Measurements from ENCODE around the gene ZNF678. TPM values are rescaled to one million over a fixed set of nuclear protein-coding genes. Genes with fewer than 3 reads are reported as not detected.
"Not testable (repeated sequence)": the region's sequence is repeated elsewhere in the genome, so short reads cannot be mapped to it uniquely, and the experiment has no call there.

The ZNF678 gene
- total RNA-seq, 4 donors from 2014 or later: 8.4 to 15.3 (median 11.6) TPM

DNA sequence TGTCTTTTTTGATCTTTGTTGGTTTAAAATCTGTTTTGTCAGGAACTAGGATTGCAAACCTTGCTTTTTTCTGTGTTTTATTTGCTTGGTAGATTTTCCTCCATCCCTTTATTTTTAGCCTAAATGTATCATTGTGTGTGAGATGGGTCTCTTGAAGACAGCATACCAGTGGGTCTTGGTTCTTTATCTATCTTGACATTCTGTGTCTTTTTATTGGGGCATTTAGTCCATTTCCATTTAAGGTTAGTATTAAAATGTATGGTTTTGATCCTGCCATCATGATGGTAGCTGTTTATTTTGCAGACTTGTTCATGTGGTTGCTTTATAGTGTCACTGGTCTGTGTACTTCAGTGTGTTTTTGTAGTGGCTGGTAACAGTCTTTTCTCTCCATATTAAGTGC, 14.1 kb downstream of the ZNF678 start:
- TF ChIP-seq POLR2A (IDR thresholded peaks at IDR 0.05) (no peak), CTCF (IDR thresholded peaks at IDR 0.05) (no peak), EP300 (IDR thresholded peaks at IDR 0.05) (no peak)
- Histone ChIP-seq H3K36me3 (peaks cover 0 to under 1% (median 0%) of the 10 kb centered on the region in 3 donors), H3K9me3 (peaks cover 0 to 21% (median 3%) of the 10 kb centered on the region in 4 donors), H3K4me3 (no peak overlapping the region), H3K27ac (no peak overlapping the region), H3K4me1 (peaks cover 0 to 4% (median 0%) of the 10 kb centered on the region in 4 donors), H3K27me3 (no peaks in the 10 kb centered on the region)
- DNase-seq (ENCODE audit: low spot score in 2 of 2): no peak

GRCh38 chr1:227583354-227583753, 20.0 kb downstream of the ZNF678 start:
- peaks cover 0 to 29% (median 0%) of the 10 kb centered on the region in 4 donors for H3K9me3 ChIP-seq
- no peak for DNase-seq (ENCODE audit: low spot score in 2 of 2)
- H3K4me1 ChIP-seq: peaks cover 0 to 4% (median 0%) of the 10 kb centered on the region in 4 donors
- 92 to 100% methylated on average over 2 of the region's 2 CpGs for WGBS, 2 donors
- TF ChIP-seq POLR2A (IDR thresholded peaks at IDR 0.05) (no peak), CTCF (IDR thresholded peaks at IDR 0.05) (no peak), EP300 (IDR thresholded peaks at IDR 0.05) (no peak)
- H3K4me3 ChIP-seq: no peak overlapping the region
- peaks cover 0 to 36% (median 0%) of the 10 kb centered on the region in 3 donors for H3K36me3 ChIP-seq
- H3K27me3 ChIP-seq: no peaks in the 10 kb centered on the region
- H3K27ac ChIP-seq: no peak overlapping the region

DNA sequence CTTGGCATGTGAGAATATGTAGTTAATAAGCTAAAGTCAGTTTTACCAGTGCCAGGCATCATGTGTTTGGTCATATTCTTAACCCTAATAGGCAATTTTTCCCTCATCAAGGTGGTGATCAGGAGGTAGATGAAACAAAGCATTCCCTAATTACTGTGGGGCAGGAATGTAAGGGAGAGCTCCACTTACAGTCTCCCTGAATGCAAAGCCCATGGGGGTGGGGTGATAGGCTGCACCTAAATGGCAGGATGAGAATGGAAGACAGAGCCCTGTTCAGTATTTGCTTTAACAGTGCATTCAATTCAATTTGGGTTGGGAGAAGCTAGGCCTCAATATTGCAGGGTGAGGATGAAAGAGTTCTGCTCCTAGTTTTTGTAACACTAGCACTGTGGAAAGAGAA, 23.4 kb downstream of the ZNF678 start:
- no peak for DNase-seq (ENCODE audit: low spot score in 2 of 2)
- no peak overlapping the region for H3K4me3 ChIP-seq
- no peaks in the 10 kb centered on the region for H3K27me3 ChIP-seq
- TF ChIP-seq POLR2A (IDR thresholded peaks at IDR 0.05): no peak
- no peak for TF ChIP-seq CTCF (IDR thresholded peaks at IDR 0.05)
- TF ChIP-seq EP300 (IDR thresholded peaks at IDR 0.05): no peak
- H3K9me3 ChIP-seq: peaks cover 0 to 46% (median 4%) of the 10 kb centered on the region in 4 donors
- H3K4me1 ChIP-seq: no peaks in the 10 kb centered on the region
- H3K27ac ChIP-seq: no peak overlapping the region
- peaks cover 0 to 63% (median 0%) of the 10 kb centered on the region in 3 donors for H3K36me3 ChIP-seq

DNA sequence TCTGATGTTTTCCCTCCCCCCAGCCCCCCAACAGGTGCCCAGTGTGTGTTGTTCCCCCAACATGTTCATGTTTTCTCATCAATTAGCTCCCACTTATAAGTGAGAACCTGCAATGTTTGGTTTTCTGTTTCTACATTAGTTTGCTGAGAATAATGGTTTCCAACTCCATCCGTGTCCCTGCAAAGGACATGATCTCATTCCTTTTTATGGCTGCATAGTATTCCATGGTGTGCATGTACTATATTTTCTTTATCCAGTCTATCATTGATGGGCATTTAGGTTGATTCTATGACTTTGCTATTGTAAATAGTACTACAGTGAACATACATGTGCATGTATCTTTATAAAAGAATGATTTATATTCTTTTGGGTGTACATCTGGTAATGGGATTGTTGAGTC, 24.6 kb downstream of the ZNF678 start:
- peaks cover 0 to 46% (median 4%) of the 10 kb centered on the region in 4 donors for H3K9me3 ChIP-seq
- no peak for TF ChIP-seq CTCF (IDR thresholded peaks at IDR 0.05)
- TF ChIP-seq EP300 (IDR thresholded peaks at IDR 0.05): no peak
- TF ChIP-seq POLR2A (IDR thresholded peaks at IDR 0.05): no peak
- H3K4me3 ChIP-seq: no peak overlapping the region
- H3K4me1 ChIP-seq: no peaks in the 10 kb centered on the region
- no peak for DNase-seq (ENCODE audit: low spot score in 2 of 2)
- H3K27me3 ChIP-seq: no peaks in the 10 kb centered on the region
- H3K36me3 ChIP-seq: peaks cover 0 to 73% (median 4%) of the 10 kb centered on the region in 3 donors
- WGBS, 2 donors: 91 to 96% methylated on average over 1 of the region's 1 CpG
- H3K27ac ChIP-seq: no peak overlapping the region

DNA sequence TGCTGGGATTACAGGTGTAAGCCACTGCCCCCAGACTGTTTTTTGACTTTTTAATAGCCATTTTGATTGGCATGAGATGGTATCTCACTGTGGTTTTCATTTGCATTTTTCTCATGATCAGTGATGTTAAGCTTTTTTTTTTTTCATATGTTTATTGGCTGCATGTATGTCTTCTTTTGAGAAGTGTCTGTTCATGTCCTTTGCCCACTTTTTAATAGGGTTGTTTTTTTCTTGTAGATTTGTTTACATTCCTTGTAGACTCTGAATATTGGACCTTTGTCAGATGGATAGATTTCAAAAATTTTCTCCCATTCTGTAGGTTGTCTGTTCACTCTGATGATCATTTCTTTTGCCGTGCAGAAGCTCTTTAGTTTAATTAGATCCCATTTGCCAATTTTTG, 25.4 kb downstream of the ZNF678 start:
- not testable (repeated sequence) for H3K4me1 ChIP-seq; DNase-seq (ENCODE audit: low spot score in 2 of 2); H3K27me3 ChIP-seq; H3K4me3 ChIP-seq; H3K27ac ChIP-seq
- WGBS, 2 donors: 95 to 98% methylated on average over 1 of the region's 1 CpG
- Histone ChIP-seq H3K9me3 (peaks cover 0 to 46% (median 4%) of the 10 kb centered on the region in 4 donors), H3K36me3 (peaks cover 0 to 75% (median 5%) of the 10 kb centered on the region in 3 donors)

- H3K36me3 ChIP-seq: peaks cover 0 to 73% (median 5%) of the 10 kb centered on the region in 3 donors
- not testable (repeated sequence) for H3K4me3 ChIP-seq; H3K27ac ChIP-seq; H3K4me1 ChIP-seq; H3K27me3 ChIP-seq; DNase-seq (ENCODE audit: low spot score in 2 of 2)
- peaks cover 0 to 46% (median 4%) of the 10 kb centered on the region in 4 donors for H3K9me3 ChIP-seq
- 98 to 99% methylated on average over 4 of the region's 4 CpGs for WGBS, 2 donors
Observed at GRCh38 chr1:227589777-227590176, 26.4 kb downstream of the ZNF678 start.

GRCh38 chr1:227596222-227596621, 32.9 kb downstream of the ZNF678 start:
- 88 to 98% methylated on average over 6 of the region's 6 CpGs for WGBS, 2 donors
- Histone ChIP-seq H3K9me3 (peaks cover 0 to 48% (median 2%) of the 10 kb centered on the region in 4 donors), H3K36me3 (peaks cover 0 to 44% (median 5%) of the 10 kb centered on the region in 3 donors)
- not testable (repeated sequence) for H3K4me3 ChIP-seq; DNase-seq (ENCODE audit: low spot score in 2 of 2); H3K27me3 ChIP-seq; H3K4me1 ChIP-seq; H3K27ac ChIP-seq
